ENCODE measurements around the gene TMPRSS4. TPM values are rescaled to one million over a fixed set of nuclear protein-coding genes. Genes with fewer than 3 reads are reported as not detected.

TMPRSS4 gene
- total RNA-seq, 1 experiment from 2014 or later: 1.5 TPM

GRCh38 chr11:118100691-118101232, 23.9 kb downstream of the TMPRSS4 start:
- ChIA-PET POLR2A (ENCODE audit: unreplicated experiment) (no interaction called here), CTCF (no interaction called here)
- no peaks in the 10 kb centered on the region for H3F3A ChIP-seq (ENCODE audit: low read length, unreplicated experiment)
- no peaks in the 10 kb centered on the region for H3K79me2 ChIP-seq (ENCODE audit: low read length)
- TF ChIP-seq EZH2phosphoT487 (IDR thresholded peaks at IDR 0.05; ENCODE audit: borderline replicate concordance, low read length) (no peak), EZH2 (IDR thresholded peaks at IDR 0.05; ENCODE audit: low read length, unreplicated experiment) (no peak), CTCF (conservative IDR thresholded peaks at IDR 0.05; ENCODE audit: low read depth, low read length) (no peak)
- no peak overlapping the region for H3K4me2 ChIP-seq (ENCODE audit: low read length)
- peaks cover 81% of the 10 kb centered on the region for H3K27me3 ChIP-seq (ENCODE audit: low read length)
- no peaks in the 10 kb centered on the region for H4K20me1 ChIP-seq (ENCODE audit: low read length)
- no peaks in the 10 kb centered on the region for H3K9me2 ChIP-seq (replicated peaks; ENCODE audit: low read length)
- H3K36me3 ChIP-seq (ENCODE audit: low read depth, low read length): no peaks in the 10 kb centered on the region
- ATAC-seq: no peak
- DNase-seq: no peak
- no TSS peak for BruUV-seq (replicated peaks)
- no peaks in the 10 kb centered on the region for H3K9me3 ChIP-seq (ENCODE audit: low read length)
- H3K9ac ChIP-seq (ENCODE audit: low read length): no peak overlapping the region
- H3K4me1 ChIP-seq (ENCODE audit: insufficient read depth, low read length): no peaks in the 10 kb centered on the region
- no peak overlapping the region for H3K27ac ChIP-seq (ENCODE audit: low read length)
- H3K4me3 ChIP-seq (ENCODE audit: low read length): no peak overlapping the region
- no peak overlapping the region for H2AFZ ChIP-seq (ENCODE audit: low read length)
- intact Hi-C loops (cut with micrococcal nuclease): no loop called here

GRCh38 chr11:118102721-118103261, 25.9 kb downstream of the TMPRSS4 start:
- no peak for DNase-seq
- no TSS peak for BruUV-seq (replicated peaks)
- no peak for ATAC-seq

More at GRCh38 chr11:118102721-118103261, 25.9 kb downstream of the TMPRSS4 start:
- Histone ChIP-seq H2AFZ (ENCODE audit: low read length) (no peak overlapping the region), H3K27ac (ENCODE audit: low read length) (no peak overlapping the region), H3F3A (ENCODE audit: low read length, unreplicated experiment) (no peaks in the 10 kb centered on the region), H3K4me3 (ENCODE audit: low read length) (no peak overlapping the region), H3K9me3 (ENCODE audit: low read length) (no peaks in the 10 kb centered on the region), H3K36me3 (ENCODE audit: low read depth, low read length) (no peaks in the 10 kb centered on the region), H4K20me1 (ENCODE audit: low read length) (no peaks in the 10 kb centered on the region), H3K9me2 (replicated peaks; ENCODE audit: low read length) (no peaks in the 10 kb centered on the region), H3K27me3 (ENCODE audit: low read length) (peaks cover 67% of the 10 kb centered on the region), H3K9ac (ENCODE audit: low read length) (no peak overlapping the region), H3K4me1 (ENCODE audit: insufficient read depth, low read length) (no peaks in the 10 kb centered on the region), H3K79me2 (ENCODE audit: low read length) (no peaks in the 10 kb centered on the region), H3K4me2 (ENCODE audit: low read length) (no peak overlapping the region)
- ChIA-PET POLR2A (ENCODE audit: unreplicated experiment) (no interaction called here), CTCF (no interaction called here)
- TF ChIP-seq CTCF (conservative IDR thresholded peaks at IDR 0.05; ENCODE audit: low read depth, low read length): no peak
- TF ChIP-seq EZH2phosphoT487 (IDR thresholded peaks at IDR 0.05; ENCODE audit: borderline replicate concordance, low read length): no peak
- no peak for TF ChIP-seq EZH2 (IDR thresholded peaks at IDR 0.05; ENCODE audit: low read length, unreplicated experiment)
- intact Hi-C loops (cut with micrococcal nuclease): no loop called here

Measured in PC-3 (cell line).